ENCODE results near the gene PDE8A.

The PDE8A gene

DNA sequence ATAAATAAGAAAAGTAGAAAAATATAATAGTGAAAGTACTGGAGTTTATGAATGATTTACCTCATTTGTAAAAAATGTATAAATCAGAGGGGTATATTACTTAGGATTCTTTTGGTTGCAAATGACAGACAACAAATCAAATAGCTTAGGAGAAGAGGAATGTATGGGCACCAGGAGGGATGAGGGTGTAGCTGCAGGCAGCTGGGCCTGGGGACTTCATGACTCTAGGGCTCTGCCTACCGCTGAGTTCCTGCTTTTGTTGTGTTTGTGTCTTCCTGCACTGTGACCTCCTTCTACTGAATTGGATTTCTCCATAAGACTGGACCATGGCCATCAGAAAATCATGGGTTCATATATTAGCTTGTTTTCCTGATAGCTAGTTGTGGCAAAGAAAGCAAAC, 27.9 kb upstream of the PDE8A start:
- no peaks in the 10 kb centered on the region for H4K20me1 ChIP-seq (ENCODE audit: low read depth, low read length)

DNA sequence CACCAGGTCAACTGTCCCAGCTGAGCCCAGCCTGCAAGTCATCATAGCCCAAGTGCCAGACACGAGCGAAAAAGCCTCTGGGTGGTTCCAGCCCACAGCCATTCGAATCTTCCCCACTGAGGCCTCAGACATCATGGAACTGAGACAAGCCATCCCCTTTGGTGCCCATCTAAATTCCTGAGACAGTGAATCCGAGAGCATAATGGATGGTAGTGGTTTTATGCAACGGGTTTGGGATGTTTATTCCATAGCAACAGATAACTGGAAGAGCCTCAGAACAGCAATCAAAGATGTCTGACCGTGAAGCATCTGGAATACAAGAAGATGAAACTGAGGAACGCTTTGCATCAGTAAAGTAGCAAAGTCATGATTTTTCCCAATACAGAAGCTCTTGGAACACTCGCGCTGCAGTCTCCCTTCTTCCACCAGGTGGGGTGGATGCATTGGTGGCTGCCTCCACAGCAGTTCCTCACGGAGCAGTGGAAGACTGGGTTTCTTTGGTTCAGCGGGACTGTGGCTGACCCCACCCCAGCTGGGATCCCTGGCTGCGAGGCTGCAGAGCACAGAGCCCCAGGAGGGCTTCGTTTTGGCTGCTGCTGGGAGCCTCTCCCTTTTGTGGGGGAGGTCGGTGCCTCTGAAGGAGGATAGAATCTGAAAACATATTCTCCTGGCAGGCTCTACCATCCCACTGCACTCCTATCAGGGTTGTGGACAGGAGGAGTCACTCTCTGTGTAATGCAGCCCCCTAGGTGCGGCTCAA, 26.4 kb upstream of the PDE8A start:
- H3K36me3 ChIP-seq (ENCODE audit: low read length): no peaks in the 10 kb centered on the region
- H3F3A ChIP-seq (ENCODE audit: insufficient read depth): no peaks in the 10 kb centered on the region
- H3K27me3 ChIP-seq (ENCODE audit: low read length): no peaks in the 10 kb centered on the region
- no peaks in the 10 kb centered on the region for H3K79me2 ChIP-seq (ENCODE audit: insufficient read depth, low read length)
- H3K9me2 ChIP-seq (replicated peaks; ENCODE audit: insufficient read depth, low read length): no peaks in the 10 kb centered on the region
- H3K4me3 ChIP-seq (ENCODE audit: insufficient read depth, low read length, poor library complexity, severe bottlenecking): no peak overlapping the region
- no peak overlapping the region for H3K27ac ChIP-seq (ENCODE audit: low read depth, low read length)
- no peaks in the 10 kb centered on the region for H3K9me3 ChIP-seq (ENCODE audit: insufficient read depth, low read length)
- H2AFZ ChIP-seq (ENCODE audit: low read depth, low read length, severe bottlenecking): no peak overlapping the region
- TF ChIP-seq, protein P1, sequence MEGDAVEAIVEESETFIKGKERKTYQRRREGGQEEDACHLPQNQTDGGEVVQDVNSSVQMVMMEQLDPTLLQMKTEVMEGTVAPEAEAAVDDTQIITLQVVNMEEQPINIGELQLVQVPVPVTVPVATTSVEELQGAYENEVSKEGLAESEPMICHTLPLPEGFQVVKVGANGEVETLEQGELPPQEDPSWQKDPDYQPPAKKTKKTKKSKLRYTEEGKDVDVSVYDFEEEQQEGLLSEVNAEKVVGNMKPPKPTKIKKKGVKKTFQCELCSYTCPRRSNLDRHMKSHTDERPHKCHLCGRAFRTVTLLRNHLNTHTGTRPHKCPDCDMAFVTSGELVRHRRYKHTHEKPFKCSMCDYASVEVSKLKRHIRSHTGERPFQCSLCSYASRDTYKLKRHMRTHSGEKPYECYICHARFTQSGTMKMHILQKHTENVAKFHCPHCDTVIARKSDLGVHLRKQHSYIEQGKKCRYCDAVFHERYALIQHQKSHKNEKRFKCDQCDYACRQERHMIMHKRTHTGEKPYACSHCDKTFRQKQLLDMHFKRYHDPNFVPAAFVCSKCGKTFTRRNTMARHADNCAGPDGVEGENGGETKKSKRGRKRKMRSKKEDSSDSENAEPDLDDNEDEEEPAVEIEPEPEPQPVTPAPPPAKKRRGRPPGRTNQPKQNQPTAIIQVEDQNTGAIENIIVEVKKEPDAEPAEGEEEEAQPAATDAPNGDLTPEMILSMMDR (IDR thresholded peaks at IDR 0.05; ENCODE audit: insufficient read depth, low read length, poor library complexity, severe bottlenecking): no peak
- no peak for TF ChIP-seq EZH2phosphoT487 (conservative IDR thresholded peaks at IDR 0.05; ENCODE audit: low read length)
- no peak overlapping the region for H3K4me2 ChIP-seq (ENCODE audit: low read depth, low read length, poor library complexity, severe bottlenecking)
- no peak overlapping the region for H3K9ac ChIP-seq (ENCODE audit: low read length)
- no peaks in the 10 kb centered on the region for H4K20me1 ChIP-seq (ENCODE audit: low read depth, low read length)

More for the DNA sequence above, 27.9 kb upstream of the PDE8A start:
- H2AFZ ChIP-seq (ENCODE audit: low read depth, low read length, severe bottlenecking): no peak overlapping the region
- no peaks in the 10 kb centered on the region for H3K79me2 ChIP-seq (ENCODE audit: insufficient read depth, low read length)
- no peaks in the 10 kb centered on the region for H3K9me2 ChIP-seq (replicated peaks; ENCODE audit: insufficient read depth, low read length)
- no peak overlapping the region for H3K9ac ChIP-seq (ENCODE audit: low read length)
- no peaks in the 10 kb centered on the region for H3K9me3 ChIP-seq (ENCODE audit: insufficient read depth, low read length)
- no peaks in the 10 kb centered on the region for H3K36me3 ChIP-seq (ENCODE audit: low read length)
- H3K27me3 ChIP-seq (ENCODE audit: low read length): no peaks in the 10 kb centered on the region
- H3F3A ChIP-seq (ENCODE audit: insufficient read depth): no peaks in the 10 kb centered on the region
- TF ChIP-seq EZH2phosphoT487 (conservative IDR thresholded peaks at IDR 0.05; ENCODE audit: low read length): no peak
- TF ChIP-seq, protein P1 (IDR thresholded peaks at IDR 0.05; ENCODE audit: insufficient read depth, low read length, poor library complexity, severe bottlenecking): no peak
- H3K4me2 ChIP-seq (ENCODE audit: low read depth, low read length, poor library complexity, severe bottlenecking): no peak overlapping the region
- no peak overlapping the region for H3K4me3 ChIP-seq (ENCODE audit: insufficient read depth, low read length, poor library complexity, severe bottlenecking)
- H3K27ac ChIP-seq (ENCODE audit: low read depth, low read length): no peak overlapping the region

DNA sequence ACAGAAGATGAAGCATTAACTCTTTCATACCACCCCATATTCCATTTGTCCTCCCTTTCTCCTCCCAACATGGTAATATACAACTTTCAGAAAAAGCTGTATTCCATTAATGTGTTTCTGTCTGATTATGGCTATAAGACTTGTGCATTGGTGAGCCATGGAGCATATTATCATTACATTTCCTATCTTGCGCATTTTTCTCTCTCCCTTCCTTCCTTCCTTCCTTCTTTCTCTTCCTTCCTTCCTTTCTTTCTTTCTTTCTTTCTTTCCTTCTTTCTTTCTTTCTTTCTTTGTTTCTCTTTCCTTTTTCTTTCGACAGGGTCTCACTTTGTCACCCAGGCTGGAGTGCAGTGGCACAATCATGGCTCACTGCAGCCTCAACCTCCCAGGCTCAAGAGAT, 25.5 kb upstream of the PDE8A start:
- no peak for TF ChIP-seq EZH2phosphoT487 (conservative IDR thresholded peaks at IDR 0.05; ENCODE audit: low read length)
- TF ChIP-seq, protein P1 (IDR thresholded peaks at IDR 0.05; ENCODE audit: insufficient read depth, low read length, poor library complexity, severe bottlenecking): no peak
- Histone ChIP-seq H3K4me2 (ENCODE audit: low read depth, low read length, poor library complexity, severe bottlenecking) (no peak overlapping the region), H3K36me3 (ENCODE audit: low read length) (no peaks in the 10 kb centered on the region), H3K4me3 (ENCODE audit: insufficient read depth, low read length, poor library complexity, severe bottlenecking) (no peak overlapping the region), H3K9me3 (ENCODE audit: insufficient read depth, low read length) (no peaks in the 10 kb centered on the region), H3K79me2 (ENCODE audit: insufficient read depth, low read length) (no peaks in the 10 kb centered on the region), H2AFZ (ENCODE audit: low read depth, low read length, severe bottlenecking) (no peak overlapping the region), H3F3A (ENCODE audit: insufficient read depth) (no peaks in the 10 kb centered on the region), H4K20me1 (ENCODE audit: low read depth, low read length) (no peaks in the 10 kb centered on the region), H3K27me3 (ENCODE audit: low read length) (no peaks in the 10 kb centered on the region), H3K27ac (ENCODE audit: low read depth, low read length) (no peak overlapping the region), H3K9ac (ENCODE audit: low read length) (no peak overlapping the region), H3K9me2 (replicated peaks; ENCODE audit: insufficient read depth, low read length) (no peaks in the 10 kb centered on the region)
